Measurements from ENCODE around the gene ZNF322. TPM values are rescaled to one million over a fixed set of nuclear protein-coding genes. Genes with fewer than 3 reads are reported as not detected.

ZNF322 gene
- total RNA-seq, 1 donor from 2014 or later: 11.3 TPM

DNA sequence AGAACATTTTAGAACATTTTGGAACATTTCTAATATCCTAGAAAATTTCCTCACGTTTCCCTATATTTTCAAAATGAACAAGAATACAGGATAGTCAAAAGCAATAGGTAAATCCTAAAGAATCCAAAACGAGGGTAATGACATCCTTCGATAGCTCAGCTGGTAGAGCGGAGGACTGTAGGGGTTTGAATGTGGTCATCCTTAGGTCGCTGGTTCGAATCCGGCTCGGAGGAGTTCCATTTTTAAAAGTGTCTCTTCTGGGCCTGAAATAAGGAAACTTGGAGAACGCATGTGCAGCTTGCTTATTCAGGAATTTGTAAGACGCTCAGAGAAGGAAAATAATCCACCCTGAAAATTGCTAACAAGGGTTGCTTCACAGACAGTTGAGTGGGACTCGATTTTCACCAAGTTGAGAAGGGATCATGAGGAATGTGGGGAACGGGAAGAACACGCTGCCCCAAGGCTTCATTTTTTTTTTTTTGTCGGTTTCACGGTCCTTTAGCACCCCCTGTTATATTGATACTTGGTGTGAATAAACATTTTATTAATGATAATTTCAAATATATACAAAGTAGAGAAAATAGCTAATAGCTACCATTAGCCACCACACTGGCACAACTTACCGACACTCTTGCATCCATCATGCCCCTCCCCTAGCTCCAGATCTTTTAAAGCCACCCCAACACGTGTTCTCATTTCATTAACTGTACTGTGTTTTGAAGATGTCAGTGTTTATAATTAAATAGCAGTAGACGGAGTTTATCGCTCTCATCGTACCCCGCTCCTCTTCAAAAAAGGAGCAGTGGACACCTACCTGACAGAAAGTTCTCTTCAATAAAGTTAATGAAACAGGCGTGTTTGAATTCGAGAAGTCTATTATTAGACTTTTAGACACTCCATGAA, 64.6 kb downstream of the ZNF322 start:
- H3K36me3 Mint-ChIP-seq (ENCODE audit: low read depth): peaks cover 24% of the 10 kb centered on the region
- no peak overlapping the region for H3K27ac Mint-ChIP-seq
- H3K4me3 Mint-ChIP-seq (ENCODE audit: low read depth): no peak overlapping the region

DNA sequence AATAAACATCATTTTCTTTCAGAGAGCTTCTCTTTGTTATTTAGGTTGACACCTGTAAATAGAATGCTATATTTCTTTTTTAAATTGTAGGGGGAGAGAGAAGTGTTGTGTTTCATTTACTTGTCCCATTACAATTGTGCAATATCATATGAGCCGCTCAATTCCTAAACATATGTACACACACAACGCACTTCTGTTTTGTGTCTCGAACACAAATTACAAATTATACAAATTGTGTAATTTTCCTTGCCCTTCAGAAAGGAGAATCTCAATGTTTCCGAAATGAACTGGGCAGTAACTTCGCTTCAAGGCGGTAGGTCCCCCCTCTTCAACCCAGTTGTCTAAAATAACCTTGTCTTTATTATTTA, 65.4 kb downstream of the ZNF322 start:
- peaks cover 46% of the 10 kb centered on the region for H3K27me3 Mint-ChIP-seq (ENCODE audit: low read depth)
- H3K27ac Mint-ChIP-seq: no peak overlapping the region
- intact Hi-C loops (cut with micrococcal nuclease): loop anchor here (2.0 to 10.0 kb wide), 3 partner anchors 263 to 881 kb away; partner anchors contain the start of gene ZNF184
- H3K9me3 Mint-ChIP-seq: no peaks in the 10 kb centered on the region
- H3K36me3 Mint-ChIP-seq (ENCODE audit: low read depth): peaks cover 16% of the 10 kb centered on the region
- no peak for DNase-seq (ENCODE audit: low spot score)
- peaks cover 20% of the 10 kb centered on the region for H3K4me1 Mint-ChIP-seq (ENCODE audit: low read depth)
- no peak overlapping the region for H3K4me3 Mint-ChIP-seq (ENCODE audit: low read depth)

More for the DNA sequence above, 64.6 kb downstream of the ZNF322 start:
- Mint-ChIP-seq H3K9me3 (no peaks in the 10 kb centered on the region), H3K27me3 (ENCODE audit: low read depth) (peaks cover 41% of the 10 kb centered on the region), H3K4me1 (ENCODE audit: low read depth) (peaks cover 24% of the 10 kb centered on the region)
- intact Hi-C loops (cut with micrococcal nuclease): loop anchor here (1.0 to 10.0 kb wide), 6 partner anchors 23 to 880 kb away; partner anchors contain the start of gene ZNF184
- DNase-seq (ENCODE audit: low spot score): no peak

DNA sequence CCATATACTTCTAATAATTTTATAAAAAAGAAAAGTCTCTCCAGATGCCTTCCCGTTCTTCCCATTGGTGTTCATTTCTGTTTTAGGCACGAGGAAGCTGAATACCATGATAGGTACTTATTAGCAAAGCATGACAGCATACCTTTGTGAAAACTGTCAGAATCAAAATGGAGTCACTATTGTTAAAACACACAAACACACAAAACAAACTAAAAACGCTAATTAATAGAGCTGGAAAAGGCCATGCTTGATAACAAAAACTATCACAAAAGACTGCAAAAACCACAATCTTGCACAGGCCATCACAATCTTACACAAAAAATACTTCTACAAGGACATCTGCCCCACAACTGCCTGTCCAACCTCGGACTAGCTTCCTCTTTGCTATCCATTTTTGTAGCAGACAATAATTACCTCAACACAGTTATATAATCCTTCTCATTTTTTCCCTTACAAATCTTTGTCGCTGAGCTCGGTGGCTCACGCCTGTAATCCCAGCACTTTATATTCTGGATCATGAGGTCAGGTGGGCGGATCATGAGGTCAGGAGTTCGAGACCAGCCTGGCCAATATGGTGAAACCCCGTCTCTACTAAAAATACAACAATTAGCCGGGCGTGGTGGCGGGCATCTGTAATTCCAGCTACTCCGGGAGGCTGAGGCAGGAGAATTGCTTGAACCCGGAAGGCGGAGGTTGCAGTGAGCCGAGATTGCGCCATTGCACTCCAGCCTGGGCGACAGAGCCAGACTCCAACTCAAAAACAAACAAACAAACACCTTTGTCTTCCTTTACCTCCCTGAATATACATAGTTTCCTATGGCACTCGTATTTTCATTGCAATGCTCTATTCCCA, 66.0 kb downstream of the ZNF322 start:
- no peak overlapping the region for H3K27ac Mint-ChIP-seq
- intact Hi-C loops (cut with micrococcal nuclease): loop anchor here (2.0 to 10.0 kb wide), 3 partner anchors 263 to 881 kb away; partner anchors contain the start of gene ZNF184
- peaks cover 17% of the 10 kb centered on the region for H3K4me1 Mint-ChIP-seq (ENCODE audit: low read depth)
- H3K27me3 Mint-ChIP-seq (ENCODE audit: low read depth): peaks cover 46% of the 10 kb centered on the region
- H3K4me3 Mint-ChIP-seq (ENCODE audit: low read depth): no peak overlapping the region
- peaks cover 12% of the 10 kb centered on the region for H3K36me3 Mint-ChIP-seq (ENCODE audit: low read depth)
- no peak for DNase-seq (ENCODE audit: low spot score)
- no peaks in the 10 kb centered on the region for H3K9me3 Mint-ChIP-seq

GRCh38 chr6:26592649-26593048, 66.9 kb downstream of the ZNF322 start:
- intact Hi-C loops (cut with micrococcal nuclease): loop anchor here (10.0 kb wide), 1 partner anchor 882 kb away; the partner anchor contains the start of gene ZNF184
- H3K9me3 Mint-ChIP-seq: no peaks in the 10 kb centered on the region
- no peak overlapping the region for H3K27ac Mint-ChIP-seq
- H3K4me3 Mint-ChIP-seq (ENCODE audit: low read depth): no peak overlapping the region
- peaks cover 46% of the 10 kb centered on the region for H3K27me3 Mint-ChIP-seq (ENCODE audit: low read depth)
- H3K4me1 Mint-ChIP-seq (ENCODE audit: low read depth): peaks cover 11% of the 10 kb centered on the region
- H3K36me3 Mint-ChIP-seq (ENCODE audit: low read depth): peaks cover 3% of the 10 kb centered on the region
- DNase-seq (ENCODE audit: low spot score): no peak

GRCh38 chr6:26588965-26589364, 70.6 kb downstream of the ZNF322 start:
- H3K9me3 Mint-ChIP-seq: no peaks in the 10 kb centered on the region
- no peaks in the 10 kb centered on the region for H3K36me3 Mint-ChIP-seq (ENCODE audit: low read depth)
- intact Hi-C loops (cut with micrococcal nuclease): no loop called here
- peaks cover 54% of the 10 kb centered on the region for H3K27me3 Mint-ChIP-seq (ENCODE audit: low read depth)
- DNase-seq (ENCODE audit: low spot score): no peak
- H3K4me3 Mint-ChIP-seq (ENCODE audit: low read depth): no peak overlapping the region
- no peak overlapping the region for H3K27ac Mint-ChIP-seq
- peaks cover 4% of the 10 kb centered on the region for H3K4me1 Mint-ChIP-seq (ENCODE audit: low read depth)

Other genes starting within 250 kb of the ZNF322 start
- 36.4 and 41.9 TPM in 2 replicates for gene BTN3A3, start 219.2 kb downstream of the ZNF322 start, total RNA-seq
- 20.2 and 23.0 TPM in 2 replicates for gene BTN2A1, start 201.8 kb downstream of the ZNF322 start, total RNA-seq
- not detected in 2 replicates for gene BTN1A1, start 159.4 kb downstream of the ZNF322 start, total RNA-seq
- gene HMGN4, start 121.4 kb downstream of the ZNF322 start, total RNA-seq: 92.2 and 99.4 TPM in 2 replicates
- 28.2 and 29.9 TPM in 2 replicates for gene ABT1, start 62.8 kb downstream of the ZNF322 start, total RNA-seq